ENCODE results near the gene GGA1.
"Not testable (repeated sequence)": the region's sequence is repeated elsewhere in the genome, so short reads cannot be mapped to it uniquely, and the experiment has no call there.

The GGA1 gene

GRCh38 chr22:37640591-37641560, 32.2 kb downstream of the GGA1 start:
- Histone ChIP-seq H3K4me3 (no peak overlapping the region), H3K27ac (no peak overlapping the region), H3K9me3 (ENCODE audit: low read depth, low read length) (no peaks in the 10 kb centered on the region), H3K9ac (ENCODE audit: insufficient read length) (no peak overlapping the region), H3K36me3 (ENCODE audit: insufficient read depth, low read length) (no peaks in the 10 kb centered on the region)
- TF ChIP-seq POLR2AphosphoS5 (IDR thresholded peaks at IDR 0.05; ENCODE audit: borderline replicate concordance, low read depth, low read length): no peak
- no peak for TF ChIP-seq EZH2 (IDR thresholded peaks at IDR 0.05)
- TF ChIP-seq FOXP2 (optimal IDR thresholded peaks at IDR 0.05; ENCODE audit: control extremely low read depth, extremely low read length, insufficient read depth): no peak
- DNase-seq (ENCODE audit: low read depth, low spot score): no peak

GRCh38 chr22:37641561-37641949, 32.9 kb downstream of the GGA1 start:
- no peak overlapping the region for H3K9ac ChIP-seq (ENCODE audit: insufficient read length)
- no peak overlapping the region for H3K27ac ChIP-seq
- no peaks in the 10 kb centered on the region for H3K9me3 ChIP-seq (ENCODE audit: low read depth, low read length)
- H3K36me3 ChIP-seq (ENCODE audit: insufficient read depth, low read length): no peaks in the 10 kb centered on the region
- DNase-seq (ENCODE audit: low read depth, low spot score): no peak
- H3K4me3 ChIP-seq: no peak overlapping the region
- TF ChIP-seq POLR2AphosphoS5 (IDR thresholded peaks at IDR 0.05; ENCODE audit: borderline replicate concordance, low read depth, low read length) (no peak), EZH2 (IDR thresholded peaks at IDR 0.05) (no peak), FOXP2 (optimal IDR thresholded peaks at IDR 0.05; ENCODE audit: control extremely low read depth, extremely low read length, insufficient read depth) (no peak)

GRCh38 chr22:37643225-37643847, 34.7 kb downstream of the GGA1 start:
- H3K27ac ChIP-seq: no peak overlapping the region
- no peaks in the 10 kb centered on the region for H3K9me3 ChIP-seq (ENCODE audit: low read depth, low read length)
- DNase-seq (ENCODE audit: low read depth, low spot score): no peak
- TF ChIP-seq POLR2AphosphoS5 (IDR thresholded peaks at IDR 0.05; ENCODE audit: borderline replicate concordance, low read depth, low read length) (no peak), EZH2 (IDR thresholded peaks at IDR 0.05) (no peak), FOXP2 (optimal IDR thresholded peaks at IDR 0.05; ENCODE audit: control extremely low read depth, extremely low read length, insufficient read depth) (no peak)
- no peaks in the 10 kb centered on the region for H3K36me3 ChIP-seq (ENCODE audit: insufficient read depth, low read length)
- H3K9ac ChIP-seq (ENCODE audit: insufficient read length): no peak overlapping the region
- H3K4me3 ChIP-seq: no peak overlapping the region

GRCh38 chr22:37647317-37647716, 38.7 kb downstream of the GGA1 start:
- Histone ChIP-seq H3K36me3 (ENCODE audit: insufficient read depth, low read length) (no peaks in the 10 kb centered on the region), H3K9me3 (ENCODE audit: low read depth, low read length) (no peaks in the 10 kb centered on the region), H3K9ac (ENCODE audit: insufficient read length) (no peak overlapping the region), H3K4me3 (no peak overlapping the region), H3K27ac (no peak overlapping the region)
- DNase-seq (ENCODE audit: low read depth, low spot score): no peak
- TF ChIP-seq POLR2AphosphoS5 (IDR thresholded peaks at IDR 0.05; ENCODE audit: borderline replicate concordance, low read depth, low read length) (no peak), FOXP2 (optimal IDR thresholded peaks at IDR 0.05; ENCODE audit: control extremely low read depth, extremely low read length, insufficient read depth) (no peak), EZH2 (IDR thresholded peaks at IDR 0.05) (no peak)

GRCh38 chr22:37647928-37648327, 39.3 kb downstream of the GGA1 start:
- Histone ChIP-seq H3K9me3 (ENCODE audit: low read depth, low read length) (no peaks in the 10 kb centered on the region), H3K4me3 (no peak overlapping the region), H3K36me3 (ENCODE audit: insufficient read depth, low read length) (no peaks in the 10 kb centered on the region), H3K9ac (ENCODE audit: insufficient read length) (no peak overlapping the region), H3K27ac (no peak overlapping the region)
- no peak for TF ChIP-seq EZH2 (IDR thresholded peaks at IDR 0.05)
- TF ChIP-seq FOXP2 (optimal IDR thresholded peaks at IDR 0.05; ENCODE audit: control extremely low read depth, extremely low read length, insufficient read depth): no peak
- no peak for TF ChIP-seq POLR2AphosphoS5 (IDR thresholded peaks at IDR 0.05; ENCODE audit: borderline replicate concordance, low read depth, low read length)
- DNase-seq (ENCODE audit: low read depth, low spot score): no peak

GRCh38 chr22:37650463-37651136, 42.0 kb downstream of the GGA1 start:
- Histone ChIP-seq H3K27ac (no peak overlapping the region), H3K9me3 (ENCODE audit: low read depth, low read length) (no peaks in the 10 kb centered on the region), H3K4me3 (no peak overlapping the region), H3K36me3 (ENCODE audit: insufficient read depth, low read length) (no peaks in the 10 kb centered on the region), H3K9ac (ENCODE audit: insufficient read length) (no peak overlapping the region)
- no peak for DNase-seq (ENCODE audit: low read depth, low spot score)
- TF ChIP-seq POLR2AphosphoS5 (IDR thresholded peaks at IDR 0.05; ENCODE audit: borderline replicate concordance, low read depth, low read length) (no peak), EZH2 (IDR thresholded peaks at IDR 0.05) (no peak), FOXP2 (optimal IDR thresholded peaks at IDR 0.05; ENCODE audit: control extremely low read depth, extremely low read length, insufficient read depth) (no peak)

GRCh38 chr22:37654563-37655251, 46.1 kb downstream of the GGA1 start:
- H3K9ac ChIP-seq (ENCODE audit: insufficient read length): no peak overlapping the region
- no peak for TF ChIP-seq POLR2AphosphoS5 (IDR thresholded peaks at IDR 0.05; ENCODE audit: borderline replicate concordance, low read depth, low read length)
- TF ChIP-seq FOXP2 (optimal IDR thresholded peaks at IDR 0.05; ENCODE audit: control extremely low read depth, extremely low read length, insufficient read depth): no peak
- no peak for TF ChIP-seq EZH2 (IDR thresholded peaks at IDR 0.05)
- no peak for DNase-seq (ENCODE audit: low read depth, low spot score)
- H3K4me3 ChIP-seq: no peak overlapping the region
- H3K9me3 ChIP-seq (ENCODE audit: low read depth, low read length): no peaks in the 10 kb centered on the region
- no peaks in the 10 kb centered on the region for H3K36me3 ChIP-seq (ENCODE audit: insufficient read depth, low read length)
- H3K27ac ChIP-seq: no peak overlapping the region

GRCh38 chr22:37655252-37655563, 46.6 kb downstream of the GGA1 start:
- no peak for DNase-seq (ENCODE audit: low read depth, low spot score)
- H3K9ac ChIP-seq (ENCODE audit: insufficient read length): no peak overlapping the region
- no peak overlapping the region for H3K4me3 ChIP-seq
- no peak overlapping the region for H3K27ac ChIP-seq
- no peaks in the 10 kb centered on the region for H3K36me3 ChIP-seq (ENCODE audit: insufficient read depth, low read length)
- no peak for TF ChIP-seq FOXP2 (optimal IDR thresholded peaks at IDR 0.05; ENCODE audit: control extremely low read depth, extremely low read length, insufficient read depth)
- no peak for TF ChIP-seq POLR2AphosphoS5 (IDR thresholded peaks at IDR 0.05; ENCODE audit: borderline replicate concordance, low read depth, low read length)
- no peak for TF ChIP-seq EZH2 (IDR thresholded peaks at IDR 0.05)
- no peaks in the 10 kb centered on the region for H3K9me3 ChIP-seq (ENCODE audit: low read depth, low read length)

GRCh38 chr22:37656583-37656982, 47.9 kb downstream of the GGA1 start:
- H3K9me3 ChIP-seq (ENCODE audit: low read depth, low read length); H3K27ac ChIP-seq; H3K9ac ChIP-seq (ENCODE audit: insufficient read length); H3K4me3 ChIP-seq; H3K36me3 ChIP-seq (ENCODE audit: insufficient read depth, low read length); DNase-seq (ENCODE audit: low read depth, low spot score): not testable (repeated sequence)
